HepG2 (cell line): ENCODE results near the gene SYCE3. TPM values are rescaled to one million over a fixed set of nuclear protein-coding genes. Genes with fewer than 3 reads are reported as not detected.
A peak's percentile ranks its signal among the peaks of the same experiment; 100 is the strongest.

ENCODE experiments used
- ARHGAP35 ChIP-seq: sonication (generic); formaldehyde crosslinking; IDR thresholded peaks from 2 replicates; pipeline ENCODE4 v1.9.0; 2022; ENCODE audit warnings: mild to moderate bottlenecking, inconsistent platforms, moderate library complexity, missing genetic modification reagents, borderline replicate concordance
- CREB1 ChIP-seq, 2 experiments: fragments of 450-650 bp in 1 of 2; IDR thresholded peaks; 2 replicates each; pipeline ENCODE4 v1.6.1; 2016 to 2017; ENCODE audit warnings: control low read depth in 1 of 2, mild to moderate bottlenecking in 1 of 2, missing compliant biosample characterization in 1 of 2, missing genetic modification characterization in 1 of 2
- EEA1 ChIP-seq: sonication (generic); formaldehyde crosslinking; IDR thresholded peaks from 2 replicates; pipeline ENCODE4 v1.5.1; 2020; ENCODE audit warnings: mild to moderate bottlenecking, missing genetic modification reagents, borderline replicate concordance
- HNRNPLL ChIP-seq: fragments of 200-400 bp; formaldehyde crosslinking; IDR thresholded peaks from 2 replicates; pipeline ENCODE4 v1.6.1; 2017; ENCODE audit warnings: mild to moderate bottlenecking, low read depth, low read length; ENCODE audit not compliant: poor library complexity, severe bottlenecking
- KAT7 ChIP-seq: IDR thresholded peaks from 2 replicates; pipeline ENCODE4 v1.6.1; 2018; ENCODE audit warnings: borderline replicate concordance, missing compliant biosample characterization
- NR3C1 ChIP-seq: sonication (generic); formaldehyde crosslinking; IDR thresholded peaks from 2 replicates; pipeline ENCODE4 v1.4.0; 2020; ENCODE audit warnings: missing genetic modification reagents
- RAD51 ChIP-seq: fragments of 450-650 bp; IDR thresholded peaks from 2 replicates; pipeline ENCODE4 v1.6.1; 2016; ENCODE audit warnings: borderline replicate concordance
- SP5 ChIP-seq: IDR thresholded peaks from 2 replicates; pipeline ENCODE4 v1.6.1; 2016; ENCODE audit warnings: low read depth, borderline replicate concordance
- U2AF2 ChIP-seq: fragments of 200-400 bp; formaldehyde crosslinking; IDR thresholded peaks from 2 replicates; pipeline ENCODE4 v1.6.1; 2017; ENCODE audit warnings: low read depth, mild to moderate bottlenecking, low read length
- ZFP36L1 ChIP-seq: sonication (generic); formaldehyde crosslinking; IDR thresholded peaks from 2 replicates; pipeline ENCODE4 v1.8.0; 2022; ENCODE audit warnings: mild to moderate bottlenecking, missing genetic modification reagents, moderate library complexity
- ZNF768 ChIP-seq: sonication (generic); formaldehyde crosslinking; IDR thresholded peaks from 2 replicates; pipeline ENCODE4 v1.4.0; 2020; ENCODE audit warnings: missing genetic modification reagents
- ZNF776 ChIP-seq: sonication (generic); formaldehyde crosslinking; IDR thresholded peaks from 2 replicates; pipeline ENCODE4 v1.4.0; 2020; ENCODE audit warnings: mild to moderate bottlenecking, missing genetic modification reagents
- ZSCAN30 ChIP-seq: sonication (generic); formaldehyde crosslinking; IDR thresholded peaks from 2 replicates; pipeline ENCODE4 v1.5.0; 2020; ENCODE audit warnings: mild to moderate bottlenecking, missing genetic modification reagents
- polyA plus RNA-seq, 8 experiments: library from polyadenylated mRNA; depleted of rRNA in 3 of 8; stranded (reverse) in 7 of 8; unstranded in 1 of 8; fragments of >200 nt; fragmentation: Illumina TruSeq in 4 of 8; extraction: Trizol in 4 of 8; gene quantifications; 2 replicates each; pipeline versions ENCODE4 v1.2.1 to v1.2.3, GENCODE V29; 2011 to 2016; ENCODE audit warnings: low read depth in 4 of 8, missing spikeins in 1 of 8, mixed read lengths in 1 of 8; ENCODE audit not compliant: insufficient read depth in 1 of 8
- total RNA-seq, 5 experiments: library from RNA; depleted of rRNA; stranded (reverse); fragments of >200 nt; fragmentation: Illumina TruSeq; extraction: Trizol; gene quantifications; 2 replicates each; pipeline ENCODE4 v1.2.3, GENCODE V29; 2016; ENCODE audit warnings: low read depth in 1 of 5
- TF ChIP-seq, protein P1 (sequence below): fragments of 450-650 bp; IDR thresholded peaks from 2 replicates; pipeline ENCODE4 v1.6.1; 2017; ENCODE audit warnings: mild to moderate bottlenecking
- TF ChIP-seq, protein P2 (sequence below): sonication (generic); formaldehyde crosslinking; IDR thresholded peaks from 2 replicates; pipeline ENCODE4 v1.5.0; 2020; ENCODE audit warnings: missing genetic modification reagents
- TF ChIP-seq, protein P3 (sequence below): sonication (generic); formaldehyde crosslinking; IDR thresholded peaks from 2 replicates; pipeline ENCODE4 v1.4.0; 2020; ENCODE audit warnings: mild to moderate bottlenecking, missing genetic modification reagents
- TF ChIP-seq, protein P4 (sequence below): sonication (generic); IDR thresholded peaks from 2 replicates; pipeline ENCODE4 v1.6.1; 2016; ENCODE audit warnings: low read depth, borderline replicate concordance

Gene SYCE3
- total and polyA plus RNA-seq, 2 of the 13 experiments (the other 11 are each of a cell fraction or from before 2014, with no cell fraction given), result not detected

DNA sequence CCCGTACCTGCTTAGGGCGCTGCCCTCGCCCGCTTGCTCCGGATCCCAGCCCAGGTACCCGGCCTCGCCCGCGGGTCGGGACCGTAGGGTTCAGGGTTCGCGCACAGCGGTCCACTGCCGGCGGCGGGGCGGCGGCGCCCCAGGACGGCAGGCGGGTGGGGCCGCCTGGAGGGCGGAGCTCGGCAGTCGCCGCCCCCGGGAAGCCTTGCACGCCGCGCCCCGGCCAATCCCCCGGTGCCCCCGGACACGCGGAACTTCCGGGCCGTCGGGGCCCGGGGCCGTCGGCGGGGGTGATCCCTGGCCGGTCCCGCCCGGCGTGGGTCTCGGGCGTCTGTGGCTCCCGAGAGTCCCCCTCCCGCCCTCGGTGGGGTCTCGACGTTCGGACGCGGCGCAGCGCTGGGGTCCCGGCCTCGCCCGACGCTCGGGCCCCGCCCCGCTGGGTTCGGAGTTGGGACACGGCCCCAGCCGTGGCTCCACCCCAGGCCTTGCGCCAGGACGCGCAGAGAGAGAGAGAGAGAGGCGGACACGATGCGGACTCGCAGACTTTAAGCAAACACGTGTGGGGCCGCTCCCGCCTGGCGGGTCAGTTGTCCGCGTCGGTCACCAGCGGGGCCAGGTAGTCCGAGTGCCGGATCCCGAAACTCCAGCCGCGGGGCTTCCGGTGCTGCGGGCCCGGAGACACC lies 32.7 kb downstream of the SYCE3 start, which contains the start of gene TYMP (continued):
- TF ChIP-seq, protein P1, sequence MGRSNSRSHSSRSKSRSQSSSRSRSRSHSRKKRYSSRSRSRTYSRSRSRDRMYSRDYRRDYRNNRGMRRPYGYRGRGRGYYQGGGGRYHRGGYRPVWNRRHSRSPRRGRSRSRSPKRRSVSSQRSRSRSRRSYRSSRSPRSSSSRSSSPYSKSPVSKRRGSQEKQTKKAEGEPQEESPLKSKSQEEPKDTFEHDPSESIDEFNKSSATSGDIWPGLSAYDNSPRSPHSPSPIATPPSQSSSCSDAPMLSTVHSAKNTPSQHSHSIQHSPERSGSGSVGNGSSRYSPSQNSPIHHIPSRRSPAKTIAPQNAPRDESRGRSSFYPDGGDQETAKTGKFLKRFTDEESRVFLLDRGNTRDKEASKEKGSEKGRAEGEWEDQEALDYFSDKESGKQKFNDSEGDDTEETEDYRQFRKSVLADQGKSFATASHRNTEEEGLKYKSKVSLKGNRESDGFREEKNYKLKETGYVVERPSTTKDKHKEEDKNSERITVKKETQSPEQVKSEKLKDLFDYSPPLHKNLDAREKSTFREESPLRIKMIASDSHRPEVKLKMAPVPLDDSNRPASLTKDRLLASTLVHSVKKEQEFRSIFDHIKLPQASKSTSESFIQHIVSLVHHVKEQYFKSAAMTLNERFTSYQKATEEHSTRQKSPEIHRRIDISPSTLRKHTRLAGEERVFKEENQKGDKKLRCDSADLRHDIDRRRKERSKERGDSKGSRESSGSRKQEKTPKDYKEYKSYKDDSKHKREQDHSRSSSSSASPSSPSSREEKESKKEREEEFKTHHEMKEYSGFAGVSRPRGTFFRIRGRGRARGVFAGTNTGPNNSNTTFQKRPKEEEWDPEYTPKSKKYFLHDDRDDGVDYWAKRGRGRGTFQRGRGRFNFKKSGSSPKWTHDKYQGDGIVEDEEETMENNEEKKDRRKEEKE, result no peak
- TF ChIP-seq, protein P2, sequence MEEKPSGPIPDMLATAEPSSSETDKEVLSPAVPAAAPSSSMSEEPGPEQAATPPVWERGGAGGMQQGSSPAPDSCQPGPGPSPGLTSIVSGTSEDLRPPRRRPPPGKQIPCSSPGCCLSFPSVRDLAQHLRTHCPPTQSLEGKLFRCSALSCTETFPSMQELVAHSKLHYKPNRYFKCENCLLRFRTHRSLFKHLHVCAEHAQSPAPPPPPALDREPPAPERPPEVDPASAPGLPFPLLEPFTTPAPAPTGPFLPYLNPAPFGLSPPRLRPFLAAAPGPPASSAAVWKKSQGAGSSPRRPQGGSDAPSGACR (CRISPR knock-in tag), result no peak
- no peak for TF ChIP-seq RAD51
- no peak; the same call in 1 of the 2 replicates for TF ChIP-seq SP5 (CRISPR knock-in tag)
- no peak for TF ChIP-seq KAT7
- TF ChIP-seq EEA1, result no peak; the same call in 1 of the 2 replicates
- no peak for TF ChIP-seq ARHGAP35 (CRISPR knock-in tag)
- TF ChIP-seq U2AF2, result no peak
- no peak for TF ChIP-seq NR3C1 (CRISPR knock-in tag)
- TF ChIP-seq, protein P3, sequence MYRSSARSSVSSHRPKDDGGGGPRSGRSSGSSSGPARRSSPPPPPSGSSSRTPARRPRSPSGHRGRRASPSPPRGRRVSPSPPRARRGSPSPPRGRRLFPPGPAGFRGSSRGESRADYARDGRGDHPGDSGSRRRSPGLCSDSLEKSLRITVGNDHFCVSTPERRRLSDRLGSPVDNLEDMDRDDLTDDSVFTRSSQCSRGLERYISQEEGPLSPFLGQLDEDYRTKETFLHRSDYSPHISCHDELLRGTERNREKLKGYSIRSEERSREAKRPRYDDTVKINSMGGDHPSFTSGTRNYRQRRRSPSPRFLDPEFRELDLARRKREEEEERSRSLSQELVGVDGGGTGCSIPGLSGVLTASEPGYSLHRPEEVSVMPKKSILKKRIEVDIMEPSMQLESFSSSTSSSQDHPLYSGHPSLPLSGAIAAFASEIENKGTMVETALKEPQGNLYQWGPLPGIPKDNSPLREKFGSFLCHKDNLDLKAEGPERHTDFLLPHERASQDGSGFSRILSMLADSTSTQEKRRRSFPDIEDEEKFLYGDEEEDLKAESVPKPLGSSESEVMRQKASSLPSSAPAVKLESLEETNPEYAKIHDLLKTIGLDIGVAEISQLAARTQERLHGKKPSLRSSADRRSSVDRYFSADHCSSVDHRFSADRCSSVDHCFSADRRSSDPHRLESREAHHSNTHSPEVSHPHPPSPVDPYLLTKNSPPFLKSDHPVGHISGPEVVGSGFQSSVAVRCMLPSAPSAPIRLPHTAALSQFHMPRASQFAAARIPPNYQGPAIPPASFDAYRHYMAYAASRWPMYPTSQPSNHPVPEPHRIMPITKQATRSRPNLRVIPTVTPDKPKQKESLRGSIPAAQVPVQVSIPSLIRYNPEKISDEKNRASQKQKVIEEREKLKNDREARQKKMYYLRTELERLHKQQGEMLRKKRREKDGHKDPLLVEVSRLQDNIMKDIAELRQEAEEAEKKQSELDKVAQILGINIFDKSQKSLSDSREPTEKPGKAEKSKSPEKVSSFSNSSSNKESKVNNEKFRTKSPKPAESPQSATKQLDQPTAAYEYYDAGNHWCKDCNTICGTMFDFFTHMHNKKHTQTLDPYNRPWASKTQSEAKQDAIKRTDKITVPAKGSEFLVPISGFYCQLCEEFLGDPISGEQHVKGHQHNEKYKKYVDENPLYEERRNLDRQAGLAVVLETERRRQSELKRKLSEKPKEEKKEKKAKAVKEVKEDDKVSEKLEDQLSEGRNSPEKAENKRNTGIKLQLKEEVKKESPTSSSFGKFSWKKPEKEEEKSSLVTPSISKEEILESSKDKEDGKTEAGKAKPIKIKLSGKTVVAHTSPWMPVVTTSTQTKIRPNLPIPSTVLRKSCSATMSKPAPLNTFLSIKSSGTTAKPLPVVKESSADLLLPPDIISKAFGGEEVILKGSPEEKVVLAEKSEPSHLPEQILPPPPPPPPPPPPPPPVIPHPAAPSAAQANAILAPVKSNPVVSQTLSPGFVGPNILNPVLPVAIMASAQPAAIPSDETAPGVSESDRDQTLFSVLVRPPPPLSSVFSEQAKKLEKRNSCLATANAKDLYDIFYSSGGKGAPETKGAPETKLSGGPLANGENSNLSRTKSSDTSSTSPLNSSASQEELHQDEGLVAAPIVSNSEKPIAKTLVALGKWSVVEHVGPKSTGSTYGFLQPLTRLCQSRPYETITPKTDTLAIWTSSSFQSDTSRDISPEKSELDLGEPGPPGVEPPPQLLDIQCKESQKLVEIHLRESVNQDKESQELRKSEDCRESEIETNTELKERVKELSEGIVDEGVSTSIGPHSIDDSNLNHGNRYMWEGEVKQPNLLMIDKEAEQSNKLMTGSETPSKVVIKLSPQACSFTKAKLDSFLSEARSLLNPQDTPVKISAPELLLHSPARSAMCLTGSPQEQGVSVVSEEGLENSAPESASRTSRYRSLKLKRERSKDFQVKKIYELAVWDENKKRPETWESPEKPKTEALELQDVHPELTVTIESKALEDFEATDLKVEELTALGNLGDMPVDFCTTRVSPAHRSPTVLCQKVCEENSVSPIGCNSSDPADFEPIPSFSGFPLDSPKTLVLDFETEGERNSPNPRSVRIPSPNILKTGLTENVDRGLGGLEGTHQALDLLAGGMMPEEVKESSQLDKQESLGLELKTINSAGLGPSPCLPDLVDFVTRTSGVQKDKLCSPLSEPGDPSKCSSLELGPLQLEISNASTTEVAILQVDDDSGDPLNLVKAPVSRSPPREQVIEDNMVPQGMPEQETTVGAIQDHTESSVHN, result peak; percentile 57
- TF ChIP-seq ZNF776 (CRISPR knock-in tag), result no peak; the same call in 1 of the 2 replicates
- TF ChIP-seq HNRNPLL, result no peak
- TF ChIP-seq, protein P4, sequence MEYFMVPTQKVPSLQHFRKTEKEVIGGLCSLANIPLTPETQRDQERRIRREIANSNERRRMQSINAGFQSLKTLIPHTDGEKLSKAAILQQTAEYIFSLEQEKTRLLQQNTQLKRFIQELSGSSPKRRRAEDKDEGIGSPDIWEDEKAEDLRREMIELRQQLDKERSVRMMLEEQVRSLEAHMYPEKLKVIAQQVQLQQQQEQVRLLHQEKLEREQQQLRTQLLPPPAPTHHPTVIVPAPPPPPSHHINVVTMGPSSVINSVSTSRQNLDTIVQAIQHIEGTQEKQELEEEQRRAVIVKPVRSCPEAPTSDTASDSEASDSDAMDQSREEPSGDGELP, result no peak
- peak; percentile 34; the same call in 1 of the 2 replicates for TF ChIP-seq ZNF768
- no peak for TF ChIP-seq ZFP36L1 (CRISPR knock-in tag)
- 0 out of 2 replicates have a peak, but pooled peaks have one; percentile 26 for TF ChIP-seq ZSCAN30 (CRISPR knock-in tag)
- TF ChIP-seq CREB1 (IDR thresholded peaks at IDR 0.05), result no peak
- TF ChIP-seq CREB1 (CRISPR knock-in tag; IDR thresholded peaks at IDR 0.05), result no peak
